ENCODE data around the gene VPS8.

Gene VPS8

GRCh38 chr3:185066251-185066650 is 254.3 kb downstream of the VPS8 start:
- no peak overlapping the region for H3K4me3 ChIP-seq (ENCODE audit: low read depth, low read length)
- no peak for DNase-seq
- H3K27ac ChIP-seq: no peak overlapping the region
- no peaks in the 10 kb centered on the region for H3K27me3 ChIP-seq (replicated peaks)
- H3K36me3 ChIP-seq (replicated peaks): no peaks in the 10 kb centered on the region
- TF ChIP-seq CTCF (IDR thresholded peaks at IDR 0.05; ENCODE audit: low read depth, low read length, missing control alignments): no peak
- in situ Hi-C loops (cut with HindIII; ENCODE audit: low pct_ligation_motif_present, low sequenced_read_pairs): no loop called here

- Histone ChIP-seq H3K27ac (no peak overlapping the region), H3K4me3 (ENCODE audit: low read depth, low read length) (no peak overlapping the region), H3K27me3 (replicated peaks) (no peaks in the 10 kb centered on the region), H3K36me3 (replicated peaks) (no peaks in the 10 kb centered on the region)
- no peak for TF ChIP-seq CTCF (IDR thresholded peaks at IDR 0.05; ENCODE audit: low read depth, low read length, missing control alignments)
- DNase-seq: no peak
- in situ Hi-C loops (cut with HindIII; ENCODE audit: low pct_ligation_motif_present, low sequenced_read_pairs): no loop called here
Observed at GRCh38 chr3:185067173-185067572, 255.2 kb downstream of the VPS8 start.

GRCh38 chr3:185069037-185070030 is 257.4 kb downstream of the VPS8 start:
- peak; percentile 35 for TF ChIP-seq CTCF (IDR thresholded peaks at IDR 0.05; ENCODE audit: low read depth, low read length, missing control alignments)
- in situ Hi-C loops (cut with HindIII; ENCODE audit: low pct_ligation_motif_present, low sequenced_read_pairs): no loop called here
- Histone ChIP-seq H3K27me3 (replicated peaks) (no peaks in the 10 kb centered on the region), H3K4me3 (ENCODE audit: low read depth, low read length) (no peak overlapping the region), H3K36me3 (replicated peaks) (no peaks in the 10 kb centered on the region), H3K27ac (no peak overlapping the region)
- DNase-seq: no peak

GRCh38 chr3:185070491-185071286 is 258.7 kb downstream of the VPS8 start:
- Histone ChIP-seq H3K27me3 (replicated peaks) (no peaks in the 10 kb centered on the region), H3K4me3 (ENCODE audit: low read depth, low read length) (no peak overlapping the region), H3K27ac (no peak overlapping the region), H3K36me3 (replicated peaks) (no peaks in the 10 kb centered on the region)
- peak; percentile 65 for TF ChIP-seq CTCF (IDR thresholded peaks at IDR 0.05; ENCODE audit: low read depth, low read length, missing control alignments)
- DNase-seq: peak; percentile 38
- in situ Hi-C loops (cut with HindIII; ENCODE audit: low pct_ligation_motif_present, low sequenced_read_pairs): no loop called here

- H3K27ac ChIP-seq: no peak overlapping the region
- peak; percentile 10 for TF ChIP-seq CTCF (IDR thresholded peaks at IDR 0.05; ENCODE audit: low read depth, low read length, missing control alignments)
- no peaks in the 10 kb centered on the region for H3K36me3 ChIP-seq (replicated peaks)
- DNase-seq: no peak
- no peaks in the 10 kb centered on the region for H3K27me3 ChIP-seq (replicated peaks)
- no peak overlapping the region for H3K4me3 ChIP-seq (ENCODE audit: low read depth, low read length)
- in situ Hi-C loops (cut with HindIII; ENCODE audit: low pct_ligation_motif_present, low sequenced_read_pairs): no loop called here
Observed at GRCh38 chr3:185071287-185071800, 259.4 kb downstream of the VPS8 start.
